Thoracic aorta (tissue), 2 donors: Measurements from ENCODE around the gene PPP4R1. TPM values are rescaled to one million over a fixed set of nuclear protein-coding genes. Genes with fewer than 3 reads are reported as not detected.

ENCODE experiments used
- ATAC-seq: fragments of 150-250 bp; one replicate; pipeline ENCODE4 v1.8.0; 2017; ENCODE audit warnings: low read depth; ENCODE audit not compliant: insufficient number of reproducible peaks, low FRiP score
- DNase-seq: peaks from one replicate; pipeline ENCODE4 v3.0.0-alpha.2; 2020; ENCODE audit warnings: low spot score
- H3K27ac ChIP-seq, 2 donors: fragments of 200-600 bp; sonication (generic); 1 replicate in 1 of 2; 2 replicates in 1 of 2; pipeline ENCODE4 v1.5.1; 2016; ENCODE audit warnings: mild to moderate bottlenecking in 2 of 2, moderate library complexity in 2 of 2
- H3K27me3 ChIP-seq: fragments of 200-600 bp; sonication (generic); replicated peaks from 2 replicates; pipeline ENCODE4 v1.6.0; 2016; ENCODE audit warnings: mild to moderate bottlenecking; ENCODE audit not compliant: insufficient read depth
- H3K36me3 ChIP-seq: fragments of 200-600 bp; sonication (generic); one replicate; pipeline ENCODE4 v1.5.1; 2016
- H3K4me1 ChIP-seq, 2 donors: fragments of 200-600 bp; sonication (generic); 1 replicate in 1 of 2; 2 replicates in 1 of 2; pipeline versions ENCODE4 v1.5.1 to v1.6.0; 2016; ENCODE audit warnings: low read depth in 2 of 2, mild to moderate bottlenecking in 1 of 2; ENCODE audit not compliant: control insufficient read depth in 1 of 2
- H3K4me3 ChIP-seq: fragments of 200-600 bp; sonication (generic); 2 replicates; pipeline ENCODE4 v1.5.1; 2016; ENCODE audit warnings: mild to moderate bottlenecking
- H3K9me3 ChIP-seq: fragments of 200-600 bp; sonication (generic); 2 replicates; pipeline ENCODE4 v1.5.1; 2016
- CTCF ChIP-seq: fragments of 200-600 bp; sonication (generic); IDR thresholded peaks from one replicate; pipeline ENCODE4 v1.5.1; 2019; ENCODE audit warnings: antibody characterized with exemption
- total RNA-seq, 2 donors: library from RNA; depleted of rRNA; stranded (reverse); fragments of >200 nt; gene quantifications; one replicate each; pipeline versions ENCODE4 v1.1.0 to v1.2.3, GENCODE V29; 2016

The PPP4R1 gene
- 100 to 1,000 TPM in 1 of 2 donors, 10 to 100 TPM in 1; 89.3 to 121 TPM for total RNA-seq

GRCh38 chr18:9614401-9615279 lies at the start of gene PPP4R1:
Gene PPP4R1, minus strand, starts transcription at chr18:9614559. Its CDS starts 75 bp downstream, at chr18:9614484.
- DNase-seq (peak; percentile 29), ATAC-seq (peak; percentile 66)
- H3K36me3 ChIP-seq = no peaks in the 10 kb centered on the region
- no peaks in the 10 kb centered on the region for H3K9me3 ChIP-seq
- H3K4me1 ChIP-seq = peaks cover 11 to 50% of the 10 kb centered on the region in 2 donors
- TF ChIP-seq CTCF = no peak
- peak within 1 kb of the TSS; percentile 82 for H3K4me3 ChIP-seq
- H3K27ac ChIP-seq = peak within 1 kb of the TSS; percentile 94 to 96
- no peaks in the 10 kb centered on the region for H3K27me3 ChIP-seq

GRCh38 chr18:9663377-9663776 lies 49.0 kb upstream of the PPP4R1 start:
- Histone ChIP-seq H3K27ac (no peak overlapping the region), H3K4me3 (no peak overlapping the region), H3K36me3 (no peaks in the 10 kb centered on the region), H3K4me1 (peaks cover 3 to 6% of the 10 kb centered on the region in 2 donors), H3K9me3 (no peaks in the 10 kb centered on the region), H3K27me3 (no peaks in the 10 kb centered on the region)
- ATAC-seq (no peak), DNase-seq (no peak)
- TF ChIP-seq CTCF = no peak

GRCh38 chr18:9661564-9661963 lies 47.2 kb upstream of the PPP4R1 start:
- peaks cover 3 to 6% of the 10 kb centered on the region in 2 donors for H3K4me1 ChIP-seq
- DNase-seq = no peak
- no peak overlapping the region for H3K27ac ChIP-seq
- H3K4me3 ChIP-seq = no peak overlapping the region
- no peak for TF ChIP-seq CTCF
- no peaks in the 10 kb centered on the region for H3K36me3 ChIP-seq
- ATAC-seq = no peak
- no peaks in the 10 kb centered on the region for H3K27me3 ChIP-seq
- no peaks in the 10 kb centered on the region for H3K9me3 ChIP-seq

- Histone ChIP-seq H3K27ac (peak overlapping the region; percentile 53 to 60), H3K9me3 (no peaks in the 10 kb centered on the region), H3K4me1 (peaks cover 3 to 6% of the 10 kb centered on the region in 2 donors), H3K27me3 (no peaks in the 10 kb centered on the region), H3K36me3 (no peaks in the 10 kb centered on the region), H3K4me3 (no peak overlapping the region)
- no peak for TF ChIP-seq CTCF
- peak; percentile 67 for ATAC-seq
- no peak for DNase-seq
Observed at GRCh38 chr18:9659499-9660375, 45.4 kb upstream of the PPP4R1 start.
